SK-N-SH treated with all-trans-retinoic acid at 6 μM for 48 hours (cell line): Measurements from ENCODE around the gene PPP1R14B.

Experiments used
- ATAC-seq: fragments of 200-7000 bp; cut with Tn5 transposase; 3 replicates; pipeline ENCODE4 v1.9.1; 2020; ENCODE audit warnings: mild to moderate bottlenecking, moderate library complexity
- CSDC2 ChIP-seq: fragments of 250-450 bp; sonication (Bioruptor Pico); IDR thresholded peaks from 2 replicates; pipeline ENCODE4 v1.5.0; 2020; ENCODE audit warnings: mild to moderate bottlenecking, moderate library complexity
- OSR1 ChIP-seq: fragments of 250-450 bp; sonication (Bioruptor Pico); IDR thresholded peaks from 2 replicates; pipeline ENCODE4 v1.8.0; 2022; ENCODE audit warnings: moderate library complexity, mild to moderate bottlenecking, inconsistent platforms
- POU6F1 ChIP-seq: fragments of 250-450 bp; sonication (Bioruptor Pico); IDR thresholded peaks from 2 replicates; pipeline ENCODE4 v1.8.0; 2021; ENCODE audit warnings: low read depth, mild to moderate bottlenecking, moderate library complexity, borderline replicate concordance
- PPARA ChIP-seq: fragments of 250-450 bp; sonication (Bioruptor Pico); IDR thresholded peaks from 2 replicates; pipeline ENCODE4 v1.5.0; 2020; ENCODE audit warnings: mild to moderate bottlenecking, borderline replicate concordance
- RARB ChIP-seq: fragments of 250-450 bp; sonication (Bioruptor Pico); IDR thresholded peaks from 2 replicates; pipeline ENCODE4 v1.8.0; 2021; ENCODE audit warnings: mild to moderate bottlenecking, moderate library complexity
- SNAI2 ChIP-seq: fragments of 250-450 bp; sonication (Bioruptor Pico); IDR thresholded peaks from 2 replicates; pipeline ENCODE4 v1.5.0; 2020; ENCODE audit warnings: mild to moderate bottlenecking, moderate library complexity
- TCF4 ChIP-seq: fragments of 250-450 bp; sonication (Bioruptor Pico); IDR thresholded peaks from 2 replicates; pipeline ENCODE4 v1.8.0; 2021; ENCODE audit warnings: mild to moderate bottlenecking, moderate library complexity, borderline replicate concordance
- TOX ChIP-seq: fragments of 250-450 bp; sonication (Bioruptor Pico); IDR thresholded peaks from 2 replicates; pipeline ENCODE4 v1.8.0; 2021; ENCODE audit warnings: mild to moderate bottlenecking, moderate library complexity, borderline replicate concordance
- ZC3H10 ChIP-seq: fragments of 250-450 bp; sonication (Bioruptor Pico); IDR thresholded peaks from 2 replicates; pipeline ENCODE4 v1.5.1; 2021; ENCODE audit warnings: mild to moderate bottlenecking, moderate library complexity
- ZFP3 ChIP-seq: fragments of 250-450 bp; sonication (Bioruptor Pico); IDR thresholded peaks from 2 replicates; pipeline ENCODE4 v1.5.0; 2020; ENCODE audit warnings: mild to moderate bottlenecking, moderate library complexity
- ZFP30 ChIP-seq: fragments of 450-650 bp; formaldehyde crosslinking; IDR thresholded peaks from 2 replicates; pipeline ENCODE4 v1.5.0; 2022; ENCODE audit warnings: mild to moderate bottlenecking, moderate library complexity
- ZNF565 ChIP-seq: fragments of 450-650 bp; formaldehyde crosslinking; conservative IDR thresholded peaks from 2 replicates; pipeline ENCODE4 v1.5.0; 2020; ENCODE audit warnings: low read depth, mild to moderate bottlenecking, moderate library complexity
- ZNF70 ChIP-seq: fragments of 450-650 bp; formaldehyde crosslinking; IDR thresholded peaks from 2 replicates; pipeline ENCODE4 v1.5.0; 2020; ENCODE audit warnings: mild to moderate bottlenecking, moderate library complexity
- ZNF8 ChIP-seq: fragments of 450-650 bp; formaldehyde crosslinking; IDR thresholded peaks from 2 replicates; pipeline ENCODE4 v1.5.0; 2020; ENCODE audit warnings: mild to moderate bottlenecking, moderate library complexity
- TF ChIP-seq, protein P1 (sequence below): fragments of 250-450 bp; sonication (Bioruptor Pico); IDR thresholded peaks from 2 replicates; pipeline ENCODE4 v1.5.1; 2020; ENCODE audit warnings: low read depth, mild to moderate bottlenecking, moderate library complexity
- TF ChIP-seq, protein P2 (sequence below): fragments of 250-450 bp; sonication (Bioruptor Pico); IDR thresholded peaks from 2 replicates; pipeline ENCODE4 v1.5.0; 2020; ENCODE audit warnings: mild to moderate bottlenecking, moderate library complexity
- TF ChIP-seq, protein P3 (sequence below): fragments of 250-450 bp; sonication (Bioruptor Pico); IDR thresholded peaks from 2 replicates; pipeline ENCODE4 v1.8.0; 2020; ENCODE audit warnings: mild to moderate bottlenecking, moderate library complexity, borderline replicate concordance

Gene PPP1R14B

GRCh38 chr11:64269540-64270220, 22.9 kb upstream of the PPP1R14B start:
- no peak for TF ChIP-seq TOX
- no peak for TF ChIP-seq POU6F1 (CRISPR knock-in tag)
- no peak for TF ChIP-seq RARB (CRISPR knock-in tag)
- no peak for TF ChIP-seq OSR1
- TF ChIP-seq ZFP3 (CRISPR knock-in tag) = no peak
- TF ChIP-seq ZC3H10 = no peak
- no peak for TF ChIP-seq ZNF565 (CRISPR knock-in tag)
- no peak for TF ChIP-seq CSDC2 (CRISPR knock-in tag)
- no peak for TF ChIP-seq SNAI2 (CRISPR knock-in tag)
- TF ChIP-seq, protein P1, sequence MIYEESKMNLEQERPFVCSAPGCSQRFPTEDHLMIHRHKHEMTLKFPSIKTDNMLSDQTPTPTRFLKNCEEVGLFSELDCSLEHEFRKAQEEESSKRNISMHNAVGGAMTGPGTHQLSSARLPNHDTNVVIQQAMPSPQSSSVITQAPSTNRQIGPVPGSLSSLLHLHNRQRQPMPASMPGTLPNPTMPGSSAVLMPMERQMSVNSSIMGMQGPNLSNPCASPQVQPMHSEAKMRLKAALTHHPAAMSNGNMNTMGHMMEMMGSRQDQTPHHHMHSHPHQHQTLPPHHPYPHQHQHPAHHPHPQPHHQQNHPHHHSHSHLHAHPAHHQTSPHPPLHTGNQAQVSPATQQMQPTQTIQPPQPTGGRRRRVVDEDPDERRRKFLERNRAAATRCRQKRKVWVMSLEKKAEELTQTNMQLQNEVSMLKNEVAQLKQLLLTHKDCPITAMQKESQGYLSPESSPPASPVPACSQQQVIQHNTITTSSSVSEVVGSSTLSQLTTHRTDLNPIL (CRISPR knock-in tag) = no peak
- TF ChIP-seq, protein P2, sequence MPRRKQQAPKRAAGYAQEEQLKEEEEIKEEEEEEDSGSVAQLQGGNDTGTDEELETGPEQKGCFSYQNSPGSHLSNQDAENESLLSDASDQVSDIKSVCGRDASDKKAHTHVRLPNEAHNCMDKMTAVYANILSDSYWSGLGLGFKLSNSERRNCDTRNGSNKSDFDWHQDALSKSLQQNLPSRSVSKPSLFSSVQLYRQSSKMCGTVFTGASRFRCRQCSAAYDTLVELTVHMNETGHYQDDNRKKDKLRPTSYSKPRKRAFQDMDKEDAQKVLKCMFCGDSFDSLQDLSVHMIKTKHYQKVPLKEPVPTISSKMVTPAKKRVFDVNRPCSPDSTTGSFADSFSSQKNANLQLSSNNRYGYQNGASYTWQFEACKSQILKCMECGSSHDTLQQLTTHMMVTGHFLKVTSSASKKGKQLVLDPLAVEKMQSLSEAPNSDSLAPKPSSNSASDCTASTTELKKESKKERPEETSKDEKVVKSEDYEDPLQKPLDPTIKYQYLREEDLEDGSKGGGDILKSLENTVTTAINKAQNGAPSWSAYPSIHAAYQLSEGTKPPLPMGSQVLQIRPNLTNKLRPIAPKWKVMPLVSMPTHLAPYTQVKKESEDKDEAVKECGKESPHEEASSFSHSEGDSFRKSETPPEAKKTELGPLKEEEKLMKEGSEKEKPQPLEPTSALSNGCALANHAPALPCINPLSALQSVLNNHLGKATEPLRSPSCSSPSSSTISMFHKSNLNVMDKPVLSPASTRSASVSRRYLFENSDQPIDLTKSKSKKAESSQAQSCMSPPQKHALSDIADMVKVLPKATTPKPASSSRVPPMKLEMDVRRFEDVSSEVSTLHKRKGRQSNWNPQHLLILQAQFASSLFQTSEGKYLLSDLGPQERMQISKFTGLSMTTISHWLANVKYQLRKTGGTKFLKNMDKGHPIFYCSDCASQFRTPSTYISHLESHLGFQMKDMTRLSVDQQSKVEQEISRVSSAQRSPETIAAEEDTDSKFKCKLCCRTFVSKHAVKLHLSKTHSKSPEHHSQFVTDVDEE = peak; percentile 17; the same call in 1 of the 2 replicates
- TF ChIP-seq, protein P3, sequence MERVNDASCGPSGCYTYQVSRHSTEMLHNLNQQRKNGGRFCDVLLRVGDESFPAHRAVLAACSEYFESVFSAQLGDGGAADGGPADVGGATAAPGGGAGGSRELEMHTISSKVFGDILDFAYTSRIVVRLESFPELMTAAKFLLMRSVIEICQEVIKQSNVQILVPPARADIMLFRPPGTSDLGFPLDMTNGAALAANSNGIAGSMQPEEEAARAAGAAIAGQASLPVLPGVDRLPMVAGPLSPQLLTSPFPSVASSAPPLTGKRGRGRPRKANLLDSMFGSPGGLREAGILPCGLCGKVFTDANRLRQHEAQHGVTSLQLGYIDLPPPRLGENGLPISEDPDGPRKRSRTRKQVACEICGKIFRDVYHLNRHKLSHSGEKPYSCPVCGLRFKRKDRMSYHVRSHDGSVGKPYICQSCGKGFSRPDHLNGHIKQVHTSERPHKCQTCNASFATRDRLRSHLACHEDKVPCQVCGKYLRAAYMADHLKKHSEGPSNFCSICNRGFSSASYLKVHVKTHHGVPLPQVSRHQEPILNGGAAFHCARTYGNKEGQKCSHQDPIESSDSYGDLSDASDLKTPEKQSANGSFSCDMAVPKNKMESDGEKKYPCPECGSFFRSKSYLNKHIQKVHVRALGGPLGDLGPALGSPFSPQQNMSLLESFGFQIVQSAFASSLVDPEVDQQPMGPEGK = peak; percentile 64; the same call in 1 of the 2 replicates
- TF ChIP-seq ZNF70 = no peak
- no peak for TF ChIP-seq ZNF8 (CRISPR knock-in tag)
- no peak for TF ChIP-seq ZFP30 (CRISPR knock-in tag)
- ATAC-seq = peak; percentile 87

- peak; percentile 8 for ATAC-seq
- TF ChIP-seq, protein P3 = peak; percentile 60
- no peak for TF ChIP-seq TCF4 (CRISPR knock-in tag)
Measured at GRCh38 chr11:64268893-64269539, 22.3 kb upstream of the PPP1R14B start.

- ATAC-seq = peak; percentile 7
- TF ChIP-seq TOX (no peak), POU6F1 (CRISPR knock-in tag) (no peak), ZNF8 (CRISPR knock-in tag) (no peak), CSDC2 (CRISPR knock-in tag) (0 out of 2 replicates have a peak, but pooled peaks have one; percentile 14), PPARA (CRISPR knock-in tag) (0 out of 2 replicates have a peak, but pooled peaks have one; percentile 19), ZFP3 (CRISPR knock-in tag) (0 out of 2 replicates have a peak, but pooled peaks have one; percentile 29), ZFP30 (CRISPR knock-in tag) (no peak)
- TF ChIP-seq, protein P2 = no peak
- TF ChIP-seq, protein P3 = no peak
Measured at GRCh38 chr11:64268025-64268892, 21.5 kb upstream of the PPP1R14B start.
